ENCODE data around the gene MIER1. TPM values are rescaled to one million over a fixed set of nuclear protein-coding genes. Genes with fewer than 3 reads are reported as not detected.

Gene MIER1
- total RNA-seq, 1 donor from 2014 or later: 43.5 TPM

DNA sequence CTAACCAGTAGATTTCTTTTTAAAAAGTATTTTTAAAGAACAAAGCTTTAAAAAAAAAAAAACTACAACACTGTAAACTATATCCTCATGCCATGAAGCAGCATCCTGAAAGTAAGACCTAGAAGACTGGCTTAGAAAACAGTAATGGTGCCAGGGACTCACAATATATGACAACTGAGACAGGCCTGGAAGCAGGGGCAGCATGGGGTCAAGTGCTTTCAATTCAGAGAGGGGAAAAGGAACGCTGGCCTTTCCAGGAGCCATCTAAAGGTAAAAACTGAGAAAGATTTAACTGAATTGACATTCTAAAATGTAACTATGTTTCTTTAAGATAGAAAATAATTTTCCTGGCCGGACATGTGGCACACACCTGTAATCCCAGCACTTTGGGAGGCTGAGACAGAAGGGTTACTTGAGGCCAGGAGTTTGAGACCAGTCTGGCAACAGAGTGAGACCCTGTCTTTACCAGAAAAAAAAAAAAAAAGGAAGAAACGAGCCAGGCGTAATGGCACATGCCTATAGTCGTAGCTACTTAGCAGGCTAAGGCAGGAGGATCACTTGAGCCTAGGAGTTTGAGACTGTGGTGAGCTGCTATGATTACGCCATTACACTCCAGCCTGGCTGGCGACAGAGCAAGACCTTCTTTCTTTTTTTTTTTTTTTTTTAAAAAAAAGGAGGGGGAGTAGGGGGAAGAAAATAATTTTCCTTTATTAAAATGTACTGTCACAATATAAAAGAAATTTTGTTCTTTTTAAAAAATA, 75.0 kb downstream of the MIER1 start:
- Mint-ChIP-seq H3K4me1 (peaks cover 5% of the 10 kb centered on the region), H3K27ac (no peak overlapping the region), H3K9me3 (no peaks in the 10 kb centered on the region), H3K27me3 (ENCODE audit: insufficient read depth, low read depth) (no peaks in the 10 kb centered on the region), H3K4me3 (no peak overlapping the region), H3K36me3 (peaks cover 19% of the 10 kb centered on the region)
- no peak for DNase-seq (ENCODE audit: low spot score)
- Histone ChIP-seq H3K4me3 (no peak overlapping the region), H3K79me2 (ENCODE audit: low read depth) (no peaks in the 10 kb centered on the region), H3K36me3 (no peaks in the 10 kb centered on the region), H2AFZ (replicated peaks) (no peak overlapping the region), H3F3A (ENCODE audit: low read depth) (no peaks in the 10 kb centered on the region), H3K4me1 (no peaks in the 10 kb centered on the region), H3K27me3 (no peaks in the 10 kb centered on the region), H3K4me2 (no peak overlapping the region), H3K27ac (no peak overlapping the region), H3K9ac (no peak overlapping the region), H4K20me1 (ENCODE audit: low read depth) (no peaks in the 10 kb centered on the region), H3K9me3 (ENCODE audit: low read depth) (no peaks in the 10 kb centered on the region)
- TF ChIP-seq, protein P1, sequence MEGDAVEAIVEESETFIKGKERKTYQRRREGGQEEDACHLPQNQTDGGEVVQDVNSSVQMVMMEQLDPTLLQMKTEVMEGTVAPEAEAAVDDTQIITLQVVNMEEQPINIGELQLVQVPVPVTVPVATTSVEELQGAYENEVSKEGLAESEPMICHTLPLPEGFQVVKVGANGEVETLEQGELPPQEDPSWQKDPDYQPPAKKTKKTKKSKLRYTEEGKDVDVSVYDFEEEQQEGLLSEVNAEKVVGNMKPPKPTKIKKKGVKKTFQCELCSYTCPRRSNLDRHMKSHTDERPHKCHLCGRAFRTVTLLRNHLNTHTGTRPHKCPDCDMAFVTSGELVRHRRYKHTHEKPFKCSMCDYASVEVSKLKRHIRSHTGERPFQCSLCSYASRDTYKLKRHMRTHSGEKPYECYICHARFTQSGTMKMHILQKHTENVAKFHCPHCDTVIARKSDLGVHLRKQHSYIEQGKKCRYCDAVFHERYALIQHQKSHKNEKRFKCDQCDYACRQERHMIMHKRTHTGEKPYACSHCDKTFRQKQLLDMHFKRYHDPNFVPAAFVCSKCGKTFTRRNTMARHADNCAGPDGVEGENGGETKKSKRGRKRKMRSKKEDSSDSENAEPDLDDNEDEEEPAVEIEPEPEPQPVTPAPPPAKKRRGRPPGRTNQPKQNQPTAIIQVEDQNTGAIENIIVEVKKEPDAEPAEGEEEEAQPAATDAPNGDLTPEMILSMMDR (IDR thresholded peaks at IDR 0.05): no peak
- TF ChIP-seq EZH2 (IDR thresholded peaks at IDR 0.05) (no peak), EZH2phosphoT487 (IDR thresholded peaks at IDR 0.05) (no peak)

DNA sequence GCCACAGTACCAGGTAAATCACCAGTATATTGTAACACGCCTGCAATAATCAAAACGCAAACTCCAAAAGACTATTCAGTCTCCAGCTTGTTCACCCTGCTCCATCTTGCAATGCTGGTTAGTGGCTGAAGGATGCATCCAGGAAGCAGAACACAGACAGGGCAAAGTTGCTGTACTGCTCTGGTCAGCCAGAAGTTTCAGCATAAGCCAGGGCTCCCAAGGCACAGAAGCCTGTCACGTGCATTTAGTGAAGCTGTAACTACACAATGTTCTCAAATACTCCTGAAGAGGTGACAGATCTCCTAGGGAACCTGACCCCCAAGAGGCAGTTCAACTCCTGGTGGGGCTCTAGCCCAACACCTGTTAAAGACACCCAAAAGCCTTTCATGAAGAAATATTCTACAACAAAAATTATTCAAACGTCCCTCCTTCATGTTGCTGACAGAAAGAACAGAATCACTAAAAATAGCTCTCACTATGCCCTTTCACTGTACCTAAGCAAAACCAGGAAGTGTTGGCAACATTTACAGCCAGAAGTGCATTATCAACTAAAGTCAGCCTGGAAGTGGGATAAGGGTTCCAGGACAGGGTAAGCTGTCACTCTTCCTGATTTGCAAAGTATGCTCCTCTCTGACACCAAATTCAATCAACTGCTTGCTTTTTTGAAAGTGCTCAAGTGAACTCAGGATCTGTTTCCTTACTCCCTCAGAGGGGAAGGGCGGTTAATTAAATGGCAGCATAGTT, 77.1 kb downstream of the MIER1 start:
- Histone ChIP-seq H3K4me1 (no peaks in the 10 kb centered on the region), H3K27ac (no peak overlapping the region), H3K4me3 (no peak overlapping the region), H3K36me3 (no peaks in the 10 kb centered on the region), H3F3A (ENCODE audit: low read depth) (no peaks in the 10 kb centered on the region), H4K20me1 (ENCODE audit: low read depth) (no peaks in the 10 kb centered on the region), H3K79me2 (ENCODE audit: low read depth) (no peaks in the 10 kb centered on the region), H3K9ac (no peak overlapping the region), H3K9me3 (ENCODE audit: low read depth) (no peaks in the 10 kb centered on the region), H3K4me2 (no peak overlapping the region), H2AFZ (replicated peaks) (no peak overlapping the region), H3K27me3 (no peaks in the 10 kb centered on the region)
- no peak for TF ChIP-seq EZH2 (IDR thresholded peaks at IDR 0.05)
- TF ChIP-seq, protein P1 (IDR thresholded peaks at IDR 0.05): no peak
- TF ChIP-seq EZH2phosphoT487 (IDR thresholded peaks at IDR 0.05): no peak
- no peaks in the 10 kb centered on the region for H3K9me3 Mint-ChIP-seq
- DNase-seq (ENCODE audit: low spot score): no peak
- no peak overlapping the region for H3K4me3 Mint-ChIP-seq
- H3K27me3 Mint-ChIP-seq (ENCODE audit: insufficient read depth, low read depth): no peaks in the 10 kb centered on the region
- H3K27ac Mint-ChIP-seq: no peak overlapping the region
- peaks cover 24% of the 10 kb centered on the region for H3K36me3 Mint-ChIP-seq
- H3K4me1 Mint-ChIP-seq: peaks cover 5% of the 10 kb centered on the region

DNA sequence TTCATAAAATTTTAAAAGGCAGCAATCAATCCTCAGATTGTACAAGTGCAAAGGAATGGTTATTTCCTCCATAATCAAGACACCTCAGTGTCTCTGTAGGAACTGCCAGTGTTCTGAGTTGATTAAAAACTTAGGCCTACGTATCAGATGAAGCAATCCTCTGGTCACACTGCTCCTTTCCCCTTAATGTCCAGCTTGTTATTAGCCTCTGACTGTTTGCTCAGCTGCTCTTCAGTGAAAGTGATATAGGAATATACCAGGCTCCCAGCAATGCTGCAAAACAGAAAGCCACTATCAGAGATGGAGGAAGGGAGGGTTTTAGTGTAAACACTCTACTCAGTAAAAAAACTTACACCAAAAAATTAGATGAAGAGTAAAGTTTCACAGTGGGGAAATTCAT, 79.4 kb downstream of the MIER1 start:
- H3K4me1 ChIP-seq: no peaks in the 10 kb centered on the region
- Mint-ChIP-seq H3K4me1 (peaks cover 5% of the 10 kb centered on the region), H3K9me3 (no peaks in the 10 kb centered on the region)

More for the DNA sequence above, 79.4 kb downstream of the MIER1 start:
- DNase-seq (ENCODE audit: low spot score): no peak
- H3K4me3 Mint-ChIP-seq: no peak overlapping the region
- Histone ChIP-seq H2AFZ (replicated peaks) (no peak overlapping the region), H3K36me3 (no peaks in the 10 kb centered on the region), H3K27me3 (no peaks in the 10 kb centered on the region), H3K4me3 (no peak overlapping the region), H3K79me2 (ENCODE audit: low read depth) (no peaks in the 10 kb centered on the region), H3K27ac (no peak overlapping the region), H3K9me3 (ENCODE audit: low read depth) (no peaks in the 10 kb centered on the region), H3K4me2 (no peak overlapping the region), H3K9ac (no peak overlapping the region), H3F3A (ENCODE audit: low read depth) (no peaks in the 10 kb centered on the region), H4K20me1 (ENCODE audit: low read depth) (no peaks in the 10 kb centered on the region)
- TF ChIP-seq EZH2phosphoT487 (IDR thresholded peaks at IDR 0.05) (no peak), EZH2 (IDR thresholded peaks at IDR 0.05) (no peak)
- TF ChIP-seq, protein P1 (IDR thresholded peaks at IDR 0.05): no peak
- H3K27ac Mint-ChIP-seq: no peak overlapping the region
- no peaks in the 10 kb centered on the region for H3K27me3 Mint-ChIP-seq (ENCODE audit: insufficient read depth, low read depth)
- peaks cover 31% of the 10 kb centered on the region for H3K36me3 Mint-ChIP-seq

Data from neural progenitor cell (in vitro differentiated cells).